GM19099 (cell line): ENCODE measurements around the gene GPR21.

ENCODE experiments used
- POLR2A ChIP-seq: IDR thresholded peaks from 3 replicates; pipeline ENCODE4 v1.6.1; 2011; ENCODE audit warnings: low read depth; ENCODE audit not compliant: insufficient read length; ENCODE audit errors: extremely low read depth

GPR21 gene

DNA sequence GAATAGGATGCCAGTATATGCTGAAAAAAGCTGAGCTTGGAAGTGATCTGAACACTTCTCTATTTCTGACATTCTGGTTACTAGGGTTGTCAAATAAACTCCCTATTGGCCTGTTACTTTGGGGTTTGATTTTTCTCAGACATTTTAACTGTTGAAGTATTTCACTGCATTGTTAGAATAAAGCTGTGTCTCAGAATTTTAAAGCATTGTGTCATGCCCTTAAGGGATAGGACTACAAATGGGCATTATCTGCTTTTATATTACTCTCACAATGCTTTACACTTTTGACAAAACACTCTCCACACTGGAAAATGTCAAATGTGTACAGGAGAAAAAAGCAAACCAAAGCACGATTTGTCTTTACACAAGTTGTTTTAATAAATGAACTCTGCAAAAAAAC, 16.8 kb upstream of the GPR21 start:
- no peak for TF ChIP-seq POLR2A

DNA sequence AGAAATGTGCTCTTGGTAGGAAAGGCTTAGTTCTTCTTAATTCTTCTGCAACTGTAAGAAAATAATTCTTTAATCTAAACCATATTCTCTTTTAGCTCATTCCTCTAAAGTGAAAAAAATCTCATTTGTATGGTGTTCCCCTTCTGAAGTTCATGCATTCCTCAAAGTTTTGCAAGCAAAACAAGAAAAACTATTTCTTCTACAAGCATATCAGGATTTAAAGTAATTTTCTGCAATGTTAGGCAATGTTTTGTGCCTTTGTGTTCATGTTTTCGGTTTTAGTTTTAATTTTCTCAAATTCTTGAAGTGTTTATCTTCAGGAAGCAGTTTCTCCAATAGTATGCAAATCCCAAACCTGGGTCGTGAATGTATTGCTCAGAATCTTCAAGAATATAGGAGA, 12.7 kb upstream of the GPR21 start:
- no peak for TF ChIP-seq POLR2A

DNA sequence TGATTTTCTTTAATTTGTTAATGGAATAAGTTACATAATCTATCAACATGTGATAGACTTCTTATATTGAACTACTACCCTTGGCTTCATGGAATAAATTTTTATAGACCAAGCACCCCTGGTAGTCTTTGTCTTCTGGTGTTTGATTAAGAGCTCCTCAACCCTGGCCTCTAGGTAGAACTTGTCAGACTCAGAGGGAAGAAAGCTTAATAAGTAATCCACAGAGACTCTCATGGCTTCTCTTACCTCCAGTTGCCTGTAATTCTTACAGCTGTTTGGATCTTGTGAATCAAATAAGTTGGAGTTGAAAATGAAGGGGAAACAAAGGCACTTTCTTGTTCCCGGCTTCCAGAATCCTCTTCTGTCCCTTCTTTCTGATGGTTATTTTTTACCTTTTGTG, 7.0 kb upstream of the GPR21 start:
- no peak for TF ChIP-seq POLR2A

DNA sequence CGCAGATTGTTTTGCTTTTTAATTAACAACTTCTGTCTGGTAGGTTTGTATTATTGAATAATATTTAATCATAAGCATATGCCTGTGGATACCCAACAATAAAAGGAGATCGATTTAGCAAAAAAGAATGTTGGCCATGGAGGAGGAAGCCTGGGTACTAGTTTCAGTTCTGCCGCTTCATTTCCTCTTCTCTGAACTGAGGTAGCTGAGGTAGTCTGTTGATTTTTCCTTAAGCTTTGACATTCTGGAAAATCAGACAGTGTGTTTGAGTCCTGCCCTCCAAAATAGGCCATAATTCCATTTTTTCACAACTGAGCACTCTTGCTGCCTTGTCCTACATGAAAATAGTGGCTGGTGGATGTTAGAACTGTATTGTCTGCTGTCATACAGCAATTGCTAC, 6.0 kb upstream of the GPR21 start:
- TF ChIP-seq POLR2A, result no peak

DNA sequence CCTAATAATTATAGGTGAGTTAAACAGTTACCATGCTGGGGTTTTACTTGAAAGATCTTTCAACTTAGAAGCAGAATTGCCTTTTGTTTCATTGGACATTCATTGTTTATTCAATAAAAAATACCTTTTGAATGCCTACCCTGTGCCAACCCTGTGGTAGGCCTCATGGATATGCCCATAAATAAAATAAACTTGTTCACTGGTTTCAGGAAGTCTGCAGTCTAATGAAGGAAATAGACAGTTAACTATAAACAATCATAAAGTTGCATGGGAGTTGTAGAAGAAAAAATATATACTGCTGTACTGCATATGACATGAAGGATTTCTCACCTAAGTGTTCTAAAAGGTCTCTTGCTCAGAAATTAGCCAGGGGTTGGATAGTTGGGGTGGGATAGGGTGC, 5.3 kb upstream of the GPR21 start:
- no peak for TF ChIP-seq POLR2A

DNA sequence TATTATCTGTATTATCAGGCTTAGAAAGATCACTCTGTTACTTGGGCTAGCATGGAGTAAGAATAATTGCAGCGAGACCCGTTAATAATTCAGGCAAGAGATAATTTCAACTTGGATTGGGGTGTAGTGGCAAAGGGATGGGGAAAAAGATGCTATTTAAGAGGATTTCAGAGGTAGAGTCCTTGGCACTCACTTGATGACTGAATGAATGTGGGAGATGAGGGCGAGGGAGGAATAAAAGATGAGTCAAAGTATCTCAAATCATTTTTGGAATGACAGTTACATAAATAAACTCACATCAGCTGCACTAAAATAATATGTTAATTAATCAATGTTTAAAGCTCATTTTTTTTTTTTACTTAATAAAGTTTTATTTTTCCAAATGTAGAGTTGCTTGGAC, 4.5 kb upstream of the GPR21 start:
- no peak for TF ChIP-seq POLR2A

DNA sequence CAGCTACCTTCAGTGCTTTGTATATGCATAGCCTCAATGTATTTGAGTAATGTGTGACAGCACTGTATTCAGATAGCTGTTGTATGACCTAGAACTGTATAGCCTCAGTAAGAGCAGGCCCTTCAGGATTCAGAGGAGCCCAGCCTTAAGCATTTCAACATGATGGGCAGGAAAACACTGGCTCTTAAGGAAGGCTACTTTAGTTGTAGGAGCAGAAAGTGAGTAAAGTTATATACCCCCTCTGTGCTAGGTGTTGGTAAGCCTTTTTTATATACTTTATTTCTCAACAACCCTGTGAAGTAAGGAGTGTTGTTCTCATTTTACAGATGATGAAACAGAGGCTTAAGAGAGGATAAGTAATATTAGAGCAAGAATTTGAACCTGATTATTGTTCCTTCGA, 1.5 kb upstream of the GPR21 start:
- no peak for TF ChIP-seq POLR2A

DNA sequence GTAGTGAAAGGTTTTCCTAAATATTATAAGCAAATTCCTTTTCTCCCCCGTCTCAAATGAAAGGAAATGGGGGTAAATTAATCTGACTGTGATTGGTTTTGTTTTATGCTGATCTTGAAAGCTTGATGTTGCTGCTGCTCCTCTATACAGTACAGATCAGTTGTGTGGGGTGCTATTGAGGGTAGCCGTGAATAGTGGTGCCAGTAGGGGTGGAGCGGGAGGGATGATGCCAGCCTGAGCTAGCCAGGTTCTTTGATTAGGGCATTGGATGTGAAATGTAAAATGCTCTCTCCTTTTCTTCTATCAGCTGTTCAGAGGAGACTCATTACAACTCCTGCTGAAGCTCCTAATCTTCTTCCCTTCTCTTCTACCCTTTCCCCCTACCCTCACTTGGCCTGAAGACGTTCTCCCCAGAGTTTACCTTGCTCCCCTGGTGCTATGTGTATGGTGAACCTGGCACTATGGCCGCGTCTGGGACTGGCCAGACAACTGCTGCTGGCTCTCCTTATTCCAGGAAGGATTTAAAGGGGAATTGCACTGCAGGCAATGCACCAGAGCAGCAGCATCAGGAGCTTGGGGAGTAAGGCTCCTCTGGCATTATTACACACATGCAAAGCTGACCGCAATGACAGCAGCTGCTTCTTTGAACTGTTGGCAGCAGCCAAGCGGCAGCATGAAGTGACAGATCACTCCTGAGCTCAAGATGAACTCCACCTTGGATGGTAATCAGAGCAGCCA, 566 bp downstream of the GPR21 start:
- TF ChIP-seq POLR2A, result no peak

DNA sequence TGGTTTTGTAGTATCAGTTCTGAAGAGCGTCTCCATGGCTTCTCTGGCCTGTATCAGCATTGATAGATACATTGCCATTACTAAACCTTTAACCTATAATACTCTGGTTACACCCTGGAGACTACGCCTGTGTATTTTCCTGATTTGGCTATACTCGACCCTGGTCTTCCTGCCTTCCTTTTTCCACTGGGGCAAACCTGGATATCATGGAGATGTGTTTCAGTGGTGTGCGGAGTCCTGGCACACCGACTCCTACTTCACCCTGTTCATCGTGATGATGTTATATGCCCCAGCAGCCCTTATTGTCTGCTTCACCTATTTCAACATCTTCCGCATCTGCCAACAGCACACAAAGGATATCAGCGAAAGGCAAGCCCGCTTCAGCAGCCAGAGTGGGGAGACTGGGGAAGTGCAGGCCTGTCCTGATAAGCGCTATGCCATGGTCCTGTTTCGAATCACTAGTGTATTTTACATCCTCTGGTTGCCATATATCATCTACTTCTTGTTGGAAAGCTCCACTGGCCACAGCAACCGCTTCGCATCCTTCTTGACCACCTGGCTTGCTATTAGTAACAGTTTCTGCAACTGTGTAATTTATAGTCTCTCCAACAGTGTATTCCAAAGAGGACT, 1.5 kb downstream of the GPR21 start:
- no peak for TF ChIP-seq POLR2A

DNA sequence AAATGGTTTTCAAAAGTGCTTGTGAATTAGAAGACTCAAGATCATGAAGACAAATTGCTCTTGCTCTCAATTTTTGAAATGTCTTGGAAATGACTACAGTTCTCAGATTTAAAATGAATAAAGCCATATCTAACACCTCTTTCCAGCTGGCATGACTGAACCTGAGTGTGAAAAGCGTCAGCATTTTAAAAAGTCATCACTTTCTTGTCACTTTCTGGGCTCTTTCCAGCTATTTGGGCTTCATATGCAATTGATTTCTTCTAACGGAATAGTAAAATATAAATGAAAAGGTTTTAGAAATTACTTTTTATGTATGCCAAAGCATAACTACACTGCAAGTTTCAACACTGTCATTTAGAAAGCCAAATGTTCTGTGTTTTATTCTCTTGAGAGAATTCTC, 2.3 kb downstream of the GPR21 start:
- no peak for TF ChIP-seq POLR2A

DNA sequence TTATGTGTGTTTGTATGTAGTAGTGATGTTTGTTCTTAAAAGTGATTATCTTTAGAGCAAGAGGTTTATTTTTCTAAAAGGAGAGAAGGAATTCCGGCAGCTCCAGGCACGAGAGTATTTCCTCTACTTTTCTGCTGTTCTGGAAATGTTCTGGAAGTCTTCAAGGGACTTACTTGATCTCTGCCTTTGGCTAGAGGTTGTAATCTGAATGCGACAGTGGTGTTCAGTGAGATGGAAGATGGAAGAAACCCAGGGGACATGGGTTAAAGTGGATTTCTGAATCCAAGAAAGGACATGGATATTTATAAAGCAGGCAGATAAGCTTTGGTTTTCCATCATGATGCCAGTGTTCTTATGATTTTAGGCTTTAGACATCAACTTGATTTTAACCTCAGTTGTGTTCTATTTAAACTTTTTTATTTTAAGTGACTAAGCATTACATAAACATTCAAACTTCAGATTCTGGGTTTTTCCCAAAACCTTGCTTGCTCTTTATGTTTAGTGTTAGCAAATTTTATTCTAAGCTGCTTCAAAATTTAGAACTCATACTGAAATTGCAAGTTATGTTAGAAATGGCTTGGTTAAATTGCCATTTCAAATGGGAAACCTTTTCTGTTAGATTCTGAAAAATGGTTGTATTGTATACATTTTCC, 3.6 kb downstream of the GPR21 start:
- TF ChIP-seq POLR2A, result no peak

DNA sequence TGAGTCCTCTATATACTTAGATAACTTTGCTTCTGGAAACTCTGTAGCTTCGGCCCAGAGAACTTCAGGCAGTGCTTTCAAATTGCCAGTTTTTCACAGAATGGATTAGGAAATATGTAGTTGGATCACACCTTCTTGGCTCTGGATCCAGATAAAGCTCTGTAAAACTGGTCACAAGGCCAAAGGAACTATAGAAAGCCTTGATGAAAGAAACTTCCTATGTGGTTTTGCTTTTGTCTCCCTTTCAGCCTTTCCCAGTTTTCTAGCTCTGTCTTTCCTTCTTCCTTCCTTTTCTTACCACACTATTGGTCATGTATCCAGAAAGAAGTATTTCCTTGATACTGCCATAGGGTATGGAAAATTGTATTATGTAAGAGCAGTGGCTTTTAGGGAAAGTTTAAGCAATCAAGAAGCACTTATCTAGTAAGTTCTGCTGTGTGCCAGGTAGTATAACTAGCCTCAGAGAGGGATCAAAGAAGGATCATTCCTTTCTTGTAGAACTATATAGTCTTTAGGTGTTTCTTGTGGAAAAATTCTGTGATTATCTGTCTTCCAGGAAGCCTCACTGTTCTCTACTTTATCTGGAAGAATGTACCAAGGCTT, 6.3 kb downstream of the GPR21 start:
- no peak for TF ChIP-seq POLR2A

DNA sequence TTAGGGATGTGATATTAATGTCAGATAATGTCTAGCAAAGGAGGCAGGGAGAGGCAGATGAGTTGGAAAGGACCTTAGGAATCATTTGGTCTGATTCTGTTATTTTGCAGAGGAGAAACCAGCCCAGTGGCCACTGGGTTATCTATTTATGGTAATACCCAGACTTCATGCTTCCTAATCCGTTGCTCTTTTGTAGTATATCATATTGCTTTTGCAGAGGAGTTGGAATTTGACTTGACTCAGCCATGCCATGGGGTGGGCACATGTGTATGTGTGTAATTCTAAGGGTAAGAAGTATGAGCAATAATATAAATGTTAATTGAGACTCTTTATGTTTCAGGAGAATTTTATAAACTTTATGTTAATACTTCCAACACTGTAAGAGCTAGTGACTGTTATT, 7.3 kb downstream of the GPR21 start:
- no peak for TF ChIP-seq POLR2A

DNA sequence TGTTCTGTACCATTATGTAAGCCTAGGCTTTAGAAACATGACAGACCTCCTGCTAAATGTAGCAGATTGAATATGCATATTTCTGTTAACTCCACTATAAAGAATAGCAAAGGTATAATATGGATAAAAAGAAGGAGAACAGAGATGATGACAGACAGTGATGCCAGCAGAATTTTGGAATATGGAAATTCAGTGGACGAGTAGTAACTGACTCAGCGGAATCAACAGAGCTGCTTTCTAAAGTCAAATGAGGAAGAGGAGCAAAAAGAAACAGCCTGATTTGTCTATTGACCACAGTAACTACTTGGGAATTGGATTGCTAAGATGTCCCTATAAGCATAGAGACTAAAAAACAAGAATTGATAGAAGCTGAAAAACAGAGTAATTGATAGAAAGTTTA, 8.0 kb downstream of the GPR21 start:
- no peak for TF ChIP-seq POLR2A

DNA sequence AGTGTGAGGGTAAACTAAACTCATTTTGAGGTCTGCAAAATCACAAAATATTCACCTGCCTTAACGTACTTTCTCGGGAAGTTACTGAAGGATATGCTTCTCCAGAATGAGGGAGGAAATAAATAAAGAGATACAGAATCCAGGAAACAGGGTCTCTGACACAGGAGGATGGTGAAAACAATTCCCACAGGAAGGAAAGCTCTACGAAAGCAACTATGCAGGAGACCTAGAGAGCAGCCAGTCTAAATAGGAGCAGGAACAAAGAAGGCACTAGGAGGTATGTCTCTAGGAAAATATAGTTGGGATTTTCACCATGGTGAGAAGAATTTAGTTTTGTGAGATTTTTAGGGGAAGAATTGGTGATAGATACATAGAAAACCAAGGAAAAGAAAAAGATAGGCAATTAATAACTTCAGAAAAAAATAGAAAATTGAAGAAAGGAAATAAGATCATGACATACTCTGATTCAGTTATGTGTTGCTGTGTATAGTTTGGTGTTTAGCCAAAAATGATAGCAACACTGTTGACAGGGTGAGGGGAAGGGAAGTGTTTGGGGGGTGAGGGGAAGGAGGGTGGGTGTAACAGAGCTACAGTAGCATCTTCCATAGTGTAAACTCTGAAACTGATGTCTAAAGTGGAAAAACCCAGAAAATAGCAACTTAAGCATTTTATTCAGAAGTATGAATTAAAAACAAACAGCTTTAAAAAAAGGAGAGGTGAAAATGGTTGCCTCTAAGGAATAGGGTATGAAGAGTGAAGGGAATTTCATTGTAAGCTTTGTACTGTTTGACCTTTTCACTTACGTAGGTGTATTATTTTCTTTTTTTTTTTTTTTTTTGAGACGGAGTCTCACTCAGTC, 9.8 kb downstream of the GPR21 start:
- TF ChIP-seq POLR2A, result no peak
